Lower leg skin (tissue), 4 donors: Measurements from ENCODE around the gene CTBP1. TPM values are rescaled to one million over a fixed set of nuclear protein-coding genes. Genes with fewer than 3 reads are reported as not detected.

ENCODE experiments used
- DNase-seq, 2 donors: peaks; one replicate each; pipeline ENCODE4 v3.0.0-alpha.2; 2019; ENCODE audit warnings: low spot score in 2 of 2
- H3K4me3 ChIP-seq: fragments of 200-600 bp; sonication (generic); 2 replicates; pipeline ENCODE4 v1.5.1; 2017; ENCODE audit warnings: mild to moderate bottlenecking, low read depth; ENCODE audit not compliant: poor library complexity, severe bottlenecking
- POLR2A ChIP-seq, 2 donors: fragments of 450-650 bp; IDR thresholded peaks; one replicate each; pipeline ENCODE4 v1.6.1; 2016 to 2017; ENCODE audit warnings: antibody characterized with exemption in 2 of 2, mild to moderate bottlenecking in 1 of 2, moderate library complexity in 1 of 2
- WGBS, 2 donors: methylation state at CpG; one replicate each; pipeline ENCODE4 v1.1.5; 2018; 5-methylcytosine and 5-hydroxymethylcytosine counted together
- intact Hi-C: fragments of 100-400 bp; cut with DNase I; formaldehyde crosslinking; loops from one replicate; pipeline ENCODE4 v1.15.0; 2023; ENCODE audit warnings: low total_unique reads
- total RNA-seq, 4 donors: library from RNA; depleted of rRNA; stranded (reverse); fragments of >200 nt; gene quantifications; one replicate each; pipeline ENCODE4 v1.1.0, GENCODE V29; 2016
- TF ChIP-seq, protein P1 (sequence below), 3 donors: fragments of 450-650 bp; IDR thresholded peaks; one replicate each; pipeline ENCODE4 v1.5.1; 2016; ENCODE audit warnings: antibody characterized with exemption in 3 of 3, mild to moderate bottlenecking in 3 of 3, moderate library complexity in 2 of 3

Gene CTBP1
- total RNA-seq, 4 donors from 2014 or later, result 124 to 195 (median 148) TPM

DNA sequence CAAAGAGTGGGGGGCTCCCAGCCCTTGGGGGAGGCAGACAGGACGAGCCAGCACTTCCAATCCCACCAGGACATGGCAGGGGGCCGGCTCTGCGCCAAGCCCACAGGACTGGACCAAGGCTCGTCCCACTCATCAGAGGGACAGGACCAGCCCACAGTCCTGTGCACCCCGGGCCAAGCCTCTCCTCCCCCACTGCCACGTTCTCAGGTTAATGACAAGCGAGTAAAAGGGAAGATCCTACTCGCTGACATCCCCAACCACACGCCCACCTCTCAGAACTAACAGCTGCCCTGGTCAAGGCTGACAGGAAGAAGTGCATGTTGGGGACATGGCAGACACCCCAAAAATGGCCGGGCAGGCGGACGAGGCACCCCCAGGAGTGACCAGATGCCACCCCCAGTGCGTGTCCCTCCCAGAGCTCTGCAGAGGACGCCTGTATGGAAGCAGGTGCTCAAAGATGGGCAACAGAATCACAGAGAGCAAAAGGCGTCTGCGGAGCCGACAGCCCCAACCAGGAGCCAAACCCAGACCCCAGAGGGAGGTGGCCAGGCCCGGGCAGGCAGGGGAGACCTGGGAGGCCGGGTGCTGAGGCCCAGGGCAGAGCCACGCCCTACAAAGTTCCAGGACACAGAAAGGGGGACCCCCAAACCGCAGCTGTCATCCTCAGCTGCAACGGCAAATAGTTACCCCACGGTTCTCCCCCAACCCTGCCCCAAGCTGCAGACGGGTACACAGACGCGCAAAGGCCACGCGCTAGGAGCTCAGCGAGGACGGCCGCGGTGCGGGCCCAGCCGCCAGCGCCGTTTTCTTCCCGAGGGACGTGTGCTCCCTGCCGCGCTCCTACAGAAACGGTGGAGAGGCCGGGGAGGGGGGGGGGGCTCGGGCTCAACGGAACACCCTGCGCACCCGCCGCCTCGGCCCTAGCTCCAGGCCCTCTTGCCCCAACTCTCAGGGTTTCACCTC, 1.7 kb downstream of the CTBP1 start:
- no peak for TF ChIP-seq POLR2A (IDR thresholded peaks at IDR 0.05)
- TF ChIP-seq, protein P1, sequence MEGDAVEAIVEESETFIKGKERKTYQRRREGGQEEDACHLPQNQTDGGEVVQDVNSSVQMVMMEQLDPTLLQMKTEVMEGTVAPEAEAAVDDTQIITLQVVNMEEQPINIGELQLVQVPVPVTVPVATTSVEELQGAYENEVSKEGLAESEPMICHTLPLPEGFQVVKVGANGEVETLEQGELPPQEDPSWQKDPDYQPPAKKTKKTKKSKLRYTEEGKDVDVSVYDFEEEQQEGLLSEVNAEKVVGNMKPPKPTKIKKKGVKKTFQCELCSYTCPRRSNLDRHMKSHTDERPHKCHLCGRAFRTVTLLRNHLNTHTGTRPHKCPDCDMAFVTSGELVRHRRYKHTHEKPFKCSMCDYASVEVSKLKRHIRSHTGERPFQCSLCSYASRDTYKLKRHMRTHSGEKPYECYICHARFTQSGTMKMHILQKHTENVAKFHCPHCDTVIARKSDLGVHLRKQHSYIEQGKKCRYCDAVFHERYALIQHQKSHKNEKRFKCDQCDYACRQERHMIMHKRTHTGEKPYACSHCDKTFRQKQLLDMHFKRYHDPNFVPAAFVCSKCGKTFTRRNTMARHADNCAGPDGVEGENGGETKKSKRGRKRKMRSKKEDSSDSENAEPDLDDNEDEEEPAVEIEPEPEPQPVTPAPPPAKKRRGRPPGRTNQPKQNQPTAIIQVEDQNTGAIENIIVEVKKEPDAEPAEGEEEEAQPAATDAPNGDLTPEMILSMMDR (IDR thresholded peaks at IDR 0.05), result no peak
- WGBS, 2 donors, result 6 to 16% methylated on average over 25 to 47 of the region's 48 CpGs
- peak overlapping the region; percentile 76 for H3K4me3 ChIP-seq
- peak in 1 of 2 donors; percentile 87 for DNase-seq
- intact Hi-C loops, result loop anchor here (5.0 kb wide), 1 partner anchor 100 kb away; the partner anchor contains the start of gene UVSSA

DNA sequence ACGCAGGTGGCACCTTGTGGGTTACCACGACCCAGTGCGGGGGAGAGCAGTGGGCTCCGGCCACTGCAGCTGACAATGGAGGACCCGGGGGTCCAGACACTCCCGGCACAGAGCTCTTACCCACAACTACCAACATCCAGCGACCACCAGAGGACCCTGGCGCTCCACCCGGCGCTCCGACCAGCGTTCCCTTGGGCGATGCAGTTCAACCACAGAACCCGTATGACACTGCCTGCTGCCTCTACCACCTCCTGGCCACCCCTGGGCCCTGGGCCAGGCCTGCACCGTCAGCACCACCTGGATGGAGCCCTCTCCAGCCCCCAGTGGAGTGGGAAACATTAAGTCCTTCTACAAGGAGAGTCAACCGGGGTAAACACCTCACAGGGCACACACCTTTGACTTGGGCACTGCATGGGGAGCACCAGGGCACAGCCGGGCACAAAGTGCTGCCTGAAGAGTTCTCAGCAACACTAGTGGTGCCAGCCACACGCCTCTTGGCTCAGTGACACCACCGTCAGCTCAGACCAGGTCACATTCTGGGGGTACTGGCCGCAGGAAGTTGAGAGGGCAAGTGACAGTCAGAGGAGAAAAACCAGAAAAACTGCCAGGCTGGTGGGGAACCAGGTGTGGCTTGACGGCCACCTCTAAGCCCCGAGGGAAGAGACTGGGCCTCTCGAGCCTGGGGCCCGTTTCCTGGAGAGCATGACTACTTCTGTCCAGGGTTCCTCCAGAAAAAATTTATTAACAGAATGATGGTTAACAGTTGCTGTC, 2.6 kb downstream of the CTBP1 start:
- peak in 1 of 2 donors; percentile 86 for DNase-seq
- no peak for TF ChIP-seq POLR2A (IDR thresholded peaks at IDR 0.05)
- TF ChIP-seq, protein P1 (IDR thresholded peaks at IDR 0.05), result no peak
- no peak overlapping the region for H3K4me3 ChIP-seq
- intact Hi-C loops, result loop anchor here (5.0 kb wide), 1 partner anchor 101 kb away; the partner anchor contains the start of gene UVSSA
- WGBS, 2 donors, result 44 to 50% methylated on average over 16 to 19 of the region's 24 CpGs

GRCh38 chr4:1245481-1246051, 3.4 kb downstream of the CTBP1 start:
- 71 to 74% methylated on average over 26 of the region's 26 CpGs for WGBS, 2 donors
- no peak overlapping the region for H3K4me3 ChIP-seq
- peak in 1 of 2 donors; percentile 81 for DNase-seq
- intact Hi-C loops, result loop anchor here (5.0 kb wide), 1 partner anchor 102 kb away; the partner anchor contains the start of gene UVSSA
- TF ChIP-seq POLR2A (IDR thresholded peaks at IDR 0.05), result no peak
- TF ChIP-seq, protein P1 (IDR thresholded peaks at IDR 0.05), result no peak

DNA sequence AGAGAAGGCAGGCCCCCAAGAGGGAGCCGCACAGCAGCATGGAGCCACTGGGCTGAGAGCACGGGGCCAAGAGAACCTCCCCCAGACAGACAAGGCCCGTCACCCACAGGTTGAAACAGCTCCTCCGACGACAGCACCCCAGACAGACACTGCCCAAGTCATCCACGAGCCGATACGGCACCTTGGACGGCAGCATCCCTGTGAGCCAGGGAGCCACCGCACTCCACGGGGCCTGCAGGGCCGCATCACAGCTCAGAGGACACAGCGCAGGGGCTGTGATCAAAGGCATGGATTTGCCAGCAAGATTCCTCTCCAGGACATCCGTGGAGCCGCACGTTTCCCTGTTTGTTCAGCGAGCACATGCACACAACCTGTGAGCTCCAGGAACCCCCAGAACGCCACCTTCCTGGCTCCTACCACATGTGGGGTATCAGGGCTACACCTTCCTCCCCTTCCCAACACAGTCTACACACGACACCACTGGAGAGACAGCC, 3.9 kb downstream of the CTBP1 start:
- no peak overlapping the region for H3K4me3 ChIP-seq
- DNase-seq, result peak in 1 of 2 donors; percentile 81
- TF ChIP-seq, protein P1 (IDR thresholded peaks at IDR 0.05), result no peak
- TF ChIP-seq POLR2A (IDR thresholded peaks at IDR 0.05), result no peak
- intact Hi-C loops, result loop anchor here (5.0 kb wide), 1 partner anchor 102 kb away; the partner anchor contains the start of gene UVSSA
- 69 to 84% methylated on average over 14 to 17 of the region's 19 CpGs for WGBS, 2 donors
